Activated CD8-positive, alpha-beta memory T cell treated with anti-CD3 and anti-CD28 coated beads, Interleukin-2, amount 50 U/mL, for 1 hour (primary cell): Measurements from ENCODE around the gene ITPR1.

Source experiments
- DNase-seq: peaks from one replicate; pipeline ENCODE4 v3.0.0-alpha.2; 2020; ENCODE audit errors: extremely low read depth

The ITPR1 gene

GRCh38 chr3:4720316-4721075 is 227.3 kb downstream of the ITPR1 start:
- DNase-seq: no peak

- DNase-seq: no peak
These were observed 228.4 kb downstream of the ITPR1 start for GRCh38 chr3:4721511-4721911.

- DNase-seq: no peak
These were observed 229.0 kb downstream of the ITPR1 start for GRCh38 chr3:4722103-4722502.

- no peak for DNase-seq
These were observed 231.0 kb downstream of the ITPR1 start for GRCh38 chr3:4724051-4724629.

GRCh38 chr3:4726549-4726948 is 233.4 kb downstream of the ITPR1 start:
- no peak for DNase-seq

- no peak for DNase-seq
These were observed 236.2 kb downstream of the ITPR1 start for GRCh38 chr3:4729061-4729973.

- DNase-seq: no peak
These were observed 237.6 kb downstream of the ITPR1 start for GRCh38 chr3:4730719-4731118.

GRCh38 chr3:4731543-4732111 is 238.5 kb downstream of the ITPR1 start:
- no peak for DNase-seq

- DNase-seq: no peak
These were observed 239.8 kb downstream of the ITPR1 start for GRCh38 chr3:4732925-4733324.

GRCh38 chr3:4734454-4734853 is 241.3 kb downstream of the ITPR1 start:
- no peak for DNase-seq

- DNase-seq: no peak
These were observed 242.1 kb downstream of the ITPR1 start for GRCh38 chr3:4735243-4735642.

GRCh38 chr3:4736284-4736861 is 243.2 kb downstream of the ITPR1 start:
- no peak for DNase-seq

- DNase-seq: no peak
These were observed 245.7 kb downstream of the ITPR1 start for GRCh38 chr3:4738737-4739274.

- DNase-seq: no peak
These were observed 246.4 kb downstream of the ITPR1 start for GRCh38 chr3:4739289-4740236.

- DNase-seq: no peak
These were observed 247.4 kb downstream of the ITPR1 start for GRCh38 chr3:4740397-4741105.

- no peak for DNase-seq
These were observed 247.9 kb downstream of the ITPR1 start for GRCh38 chr3:4741106-4741403.

GRCh38 chr3:4741404-4742307 is 248.5 kb downstream of the ITPR1 start:
- DNase-seq: no peak

GRCh38 chr3:4742359-4742758 is 249.2 kb downstream of the ITPR1 start:
- no peak for DNase-seq

- no peak for DNase-seq
These were observed 250.2 kb downstream of the ITPR1 start for GRCh38 chr3:4743371-4743770.
